ENCODE results near the gene AHNAK.

The AHNAK gene

DNA sequence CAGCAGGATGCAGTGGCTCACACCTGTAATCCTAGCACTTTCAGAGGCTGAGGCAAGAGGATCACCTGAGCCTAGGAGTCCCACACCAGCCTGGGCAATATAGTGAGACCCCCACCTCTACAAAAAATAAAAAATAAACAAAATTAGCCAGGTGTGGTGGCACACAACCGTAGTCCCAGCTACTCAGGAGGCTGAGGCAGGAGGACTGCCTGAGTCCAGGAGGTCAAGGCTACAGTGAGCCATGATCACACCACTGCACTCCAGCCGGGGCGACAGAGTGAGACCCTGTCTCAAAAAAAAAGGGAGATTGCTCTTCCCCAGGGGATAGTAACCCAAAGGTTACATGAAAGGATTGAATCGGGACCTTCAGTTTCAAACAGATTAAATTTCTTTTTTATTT is 54.0 kb downstream of the AHNAK start:
- no peak for DNase-seq

DNA sequence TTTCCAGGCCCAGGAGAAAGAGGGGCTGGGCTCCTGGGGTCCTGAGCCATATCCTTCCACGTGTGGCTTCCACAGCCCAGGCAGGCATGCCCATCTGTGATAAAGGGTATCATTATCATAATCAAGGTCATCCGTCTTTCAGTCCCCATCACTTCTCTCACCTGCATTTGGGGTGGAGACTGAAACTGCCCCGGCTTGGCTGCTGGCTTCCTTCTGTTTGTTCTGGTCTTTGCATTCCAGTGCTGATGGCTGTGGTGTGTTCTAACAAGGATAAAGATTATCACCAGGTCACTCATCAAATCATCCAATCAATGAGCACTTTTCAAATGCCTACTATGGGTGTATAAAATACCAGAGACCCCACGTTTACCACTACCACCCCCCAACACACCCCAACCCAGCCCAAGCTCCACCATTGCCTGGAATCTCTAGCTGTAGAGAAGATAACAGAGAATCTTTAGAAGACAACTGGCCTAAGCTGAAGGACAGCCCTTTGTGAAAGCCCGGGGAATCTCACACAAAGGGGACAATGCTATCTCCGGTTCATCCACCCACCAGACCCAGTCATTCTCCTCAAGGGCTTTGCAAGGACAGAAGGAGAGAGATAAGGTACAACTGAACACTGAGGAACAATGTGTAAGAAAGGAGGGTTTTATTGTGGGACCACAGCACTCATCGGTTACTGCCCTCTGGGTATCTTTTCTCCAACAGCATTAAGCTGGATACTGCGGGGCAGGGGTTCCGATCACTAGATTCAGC is 54.9 kb downstream of the AHNAK start:
- DNase-seq, result no peak

DNA sequence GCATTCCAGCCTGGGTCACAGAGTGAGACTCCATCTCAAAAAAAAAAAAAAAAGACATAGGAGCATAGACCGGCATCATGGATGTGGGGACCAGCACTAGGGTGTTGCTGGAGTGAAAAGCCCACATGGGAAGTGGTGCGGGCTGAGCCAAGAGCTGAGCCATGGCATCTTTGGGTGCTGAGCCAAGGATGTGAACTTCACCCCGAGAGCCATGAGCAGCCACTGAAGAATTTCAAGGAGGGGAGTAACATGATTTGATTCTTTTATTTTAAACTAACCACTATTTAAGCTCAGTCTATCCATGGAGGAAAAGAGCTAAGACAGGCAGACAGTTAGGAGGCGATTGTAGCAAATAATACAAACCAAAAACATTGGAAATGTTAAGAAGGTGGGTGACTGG is 57.4 kb downstream of the AHNAK start:
- DNase-seq, result no peak

DNA sequence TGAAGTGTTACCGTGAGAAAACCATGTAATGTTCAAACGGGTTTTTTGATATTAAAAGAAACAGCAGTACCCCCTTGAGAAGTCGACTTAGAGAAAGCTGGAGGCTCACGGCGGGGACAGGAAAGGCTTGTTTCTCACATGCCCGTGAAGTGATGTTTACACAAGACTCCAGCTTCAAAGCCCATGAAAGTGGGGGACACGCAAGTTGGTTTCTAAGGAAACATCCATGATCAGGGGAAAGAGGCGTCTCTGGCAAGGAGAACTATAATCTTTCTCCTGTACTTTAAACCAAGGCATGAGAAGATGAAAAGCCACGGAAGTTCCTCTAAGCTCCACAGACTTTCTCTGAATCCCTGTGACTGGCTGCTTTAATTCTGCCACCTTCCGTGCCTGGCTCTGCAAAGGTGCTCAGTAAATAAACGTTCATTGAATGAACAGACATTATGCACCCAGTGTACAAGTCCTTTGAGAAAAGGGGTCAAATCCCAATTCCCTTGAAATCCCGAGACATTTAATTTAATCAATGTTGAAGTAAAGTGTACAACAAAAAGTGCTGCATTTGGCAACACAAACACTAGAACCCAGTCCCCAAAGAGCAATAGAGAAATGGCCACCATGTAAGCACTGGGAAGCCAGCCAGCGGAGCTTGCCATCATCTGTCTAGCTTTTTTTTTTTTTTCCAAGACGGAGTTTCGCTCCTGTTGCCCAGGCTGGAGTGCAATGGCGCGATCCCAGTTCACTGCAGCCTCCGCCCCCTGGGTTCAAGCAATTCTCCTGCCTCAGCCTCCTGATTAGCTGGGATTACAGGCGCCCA is 58.7 kb downstream of the AHNAK start:
- no peak for DNase-seq

DNA sequence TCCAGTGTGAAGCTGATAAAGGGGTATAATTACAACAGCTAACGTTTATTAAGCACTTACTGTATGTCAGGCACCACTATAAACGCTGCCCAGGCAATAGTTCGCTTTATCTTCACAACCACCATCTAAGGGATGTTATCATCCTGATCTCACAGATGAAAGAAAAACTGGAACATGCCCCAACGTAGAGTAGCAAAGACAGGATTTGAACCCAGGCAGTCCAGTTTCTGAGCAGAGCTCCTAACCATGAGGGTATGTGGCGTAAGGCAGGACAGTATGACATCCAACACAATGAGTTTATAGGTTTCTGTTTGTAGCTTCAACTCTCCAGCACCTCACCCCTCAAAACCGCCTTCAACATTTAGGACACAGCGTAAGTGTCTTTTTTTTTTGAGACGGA is 59.5 kb downstream of the AHNAK start:
- DNase-seq, result no peak

DNA sequence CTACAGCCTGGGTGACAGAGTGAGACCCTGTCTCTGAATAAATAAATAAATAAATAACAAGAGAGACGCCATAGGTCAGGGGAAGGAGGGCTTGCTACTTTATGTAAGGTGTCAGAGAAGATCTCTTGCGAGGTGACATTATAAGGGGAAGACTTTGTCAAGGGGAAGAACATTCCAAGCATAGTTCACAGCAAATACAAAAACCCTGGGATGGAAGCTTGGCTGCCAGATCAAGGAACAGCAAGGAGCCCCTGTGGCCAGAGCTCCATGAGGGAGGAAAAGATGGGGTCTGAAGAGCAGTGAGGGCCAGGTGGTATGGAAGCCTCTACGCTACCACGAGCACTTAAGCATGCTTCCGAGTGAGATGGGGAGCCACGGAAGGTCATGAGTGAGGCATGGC is 62.3 kb downstream of the AHNAK start:
- DNase-seq, result no peak

DNA sequence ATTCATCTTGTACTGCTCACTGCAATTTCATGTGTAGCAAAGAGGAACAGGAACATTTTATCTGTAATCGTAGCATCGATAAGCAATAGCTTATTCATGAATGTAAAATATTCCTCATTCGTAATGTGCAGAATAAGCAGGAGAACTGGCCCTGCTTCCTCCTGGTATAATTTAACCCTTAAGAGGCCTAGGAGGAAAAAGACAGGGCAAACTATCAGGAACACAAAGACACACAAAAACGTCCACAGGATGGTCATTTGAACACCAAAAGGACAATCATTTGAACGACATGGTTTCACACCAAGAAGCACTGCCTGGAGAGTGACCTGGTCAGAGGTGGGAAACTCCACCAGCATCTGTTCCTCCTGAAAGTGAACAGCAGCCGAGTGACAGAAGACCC is 63.9 kb downstream of the AHNAK start:
- no peak for DNase-seq

DNA sequence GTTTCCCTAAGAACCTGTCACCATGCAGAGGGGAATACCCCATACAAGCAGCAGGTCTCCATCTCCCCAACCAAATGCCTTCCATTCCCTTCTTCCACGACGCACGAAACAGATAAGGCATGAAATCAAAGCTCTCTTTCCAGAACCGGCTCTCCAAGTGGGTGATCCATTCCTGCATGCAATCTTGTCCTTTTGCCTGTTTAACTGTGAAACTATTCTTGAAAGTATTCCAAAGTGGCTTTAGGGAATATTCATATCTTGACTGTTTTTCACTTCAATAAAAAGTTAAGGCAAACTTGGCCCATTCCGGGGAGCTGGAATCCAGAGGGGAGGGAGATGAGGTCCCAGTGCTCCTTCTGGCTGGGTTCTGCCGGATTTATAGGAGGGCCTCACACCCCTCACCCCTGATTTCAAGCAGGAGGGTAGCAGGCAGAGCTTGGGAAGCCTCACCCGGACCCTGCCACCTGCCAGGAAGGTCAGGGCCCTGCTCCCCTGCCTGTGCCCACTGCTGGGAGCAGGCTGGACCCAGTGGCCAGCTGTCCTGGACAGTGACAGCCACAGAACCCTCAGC is 66.9 kb downstream of the AHNAK start:
- no peak for DNase-seq

DNA sequence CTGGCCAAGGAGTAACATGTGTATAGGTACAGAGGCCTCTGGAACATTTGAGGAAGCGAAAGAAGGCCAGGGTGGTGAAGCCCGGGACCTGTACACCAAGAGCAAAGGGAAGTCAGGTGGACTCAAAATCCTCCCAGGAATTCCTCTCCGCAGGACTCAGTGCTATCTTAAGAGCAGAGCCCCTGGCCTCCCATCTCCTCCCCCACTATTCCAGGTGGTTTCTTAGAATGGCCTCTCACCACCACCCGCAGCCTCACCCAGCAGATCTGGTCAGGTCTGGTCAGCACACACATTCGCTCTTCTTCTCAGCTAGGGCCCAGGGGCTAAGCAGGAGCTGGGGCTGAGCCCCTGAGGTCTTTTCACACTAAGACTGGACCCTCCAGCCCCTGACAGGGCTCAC is 68.7 kb downstream of the AHNAK start:
- no peak for DNase-seq

DNA sequence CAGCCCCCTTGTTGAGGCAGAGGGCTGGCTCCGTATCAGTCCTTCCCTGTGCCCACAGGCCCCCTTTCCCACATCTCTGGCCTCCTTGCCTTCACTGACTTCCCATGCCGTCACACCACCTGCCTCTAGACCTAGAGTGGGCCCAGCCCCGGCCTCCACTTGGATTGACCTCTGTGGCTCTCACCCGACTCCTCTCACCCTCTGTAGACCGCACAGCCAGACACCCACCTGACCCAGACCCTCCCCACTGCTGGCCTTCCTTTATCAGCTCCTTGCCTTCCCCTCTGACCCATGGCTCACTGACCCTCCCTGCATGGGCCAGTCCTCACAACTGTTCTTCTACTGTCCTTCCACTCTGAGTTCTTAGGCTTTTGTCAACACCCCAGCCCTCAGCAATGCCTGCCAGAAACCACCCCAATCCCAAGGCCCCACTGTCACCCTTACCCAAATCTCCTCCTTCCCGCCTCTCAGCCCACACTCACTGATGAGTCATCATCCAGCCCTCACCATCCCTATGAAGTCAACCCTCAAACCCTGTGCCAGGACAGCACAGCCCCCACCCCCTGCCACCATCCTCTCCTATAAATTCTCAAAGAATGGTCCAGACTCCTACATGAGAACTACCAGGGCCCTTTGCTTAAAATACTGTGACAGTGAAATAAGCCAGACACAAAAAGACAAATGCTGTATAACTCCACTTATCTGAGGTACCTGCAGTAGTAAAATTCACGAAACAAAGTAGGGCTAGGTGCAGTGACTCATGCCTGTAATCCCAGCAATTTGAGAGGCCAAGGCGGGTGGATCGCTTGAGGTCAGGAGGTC is 74.3 kb downstream of the AHNAK start:
- DNase-seq, result no peak

DNA sequence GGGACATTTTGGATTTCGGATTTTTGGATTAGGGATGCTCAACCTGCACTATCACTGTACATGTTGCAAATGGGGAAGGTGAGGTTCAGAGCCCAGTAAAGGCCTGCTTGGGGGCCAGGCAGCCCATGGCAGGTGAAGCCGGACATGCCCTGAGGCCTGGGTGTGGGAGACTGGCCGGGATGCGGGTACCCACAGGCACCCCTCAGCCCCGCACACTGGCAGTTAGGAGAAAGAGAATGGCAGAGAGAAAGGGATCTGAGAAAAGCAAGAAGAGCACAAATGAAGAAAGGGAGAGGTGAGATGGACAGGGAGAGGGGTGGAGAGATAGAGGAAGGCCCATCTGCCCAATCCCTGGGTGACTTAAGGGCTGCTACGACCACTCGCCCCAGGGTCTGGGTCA is 75.0 kb downstream of the AHNAK start:
- DNase-seq, result no peak

DNA sequence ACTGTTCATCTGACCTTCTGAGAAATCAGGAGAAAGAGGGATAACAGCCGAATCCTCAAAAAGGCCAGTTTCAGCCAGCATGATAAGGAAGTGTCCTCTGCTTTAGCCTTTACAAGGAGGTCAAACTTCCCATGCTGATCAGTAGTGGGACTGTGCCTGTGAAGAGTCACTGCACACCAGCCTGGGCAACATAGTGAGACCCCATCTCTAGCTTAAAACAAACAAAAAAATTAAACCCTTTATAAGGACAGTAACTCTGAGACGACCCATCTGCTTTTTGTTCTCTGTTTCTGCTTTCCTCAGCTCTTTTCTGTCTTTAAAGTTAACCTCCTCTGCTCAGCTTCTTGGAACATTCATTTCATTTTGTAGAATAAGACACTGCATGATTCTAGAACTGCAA is 78.0 kb downstream of the AHNAK start:
- no peak for DNase-seq

DNA sequence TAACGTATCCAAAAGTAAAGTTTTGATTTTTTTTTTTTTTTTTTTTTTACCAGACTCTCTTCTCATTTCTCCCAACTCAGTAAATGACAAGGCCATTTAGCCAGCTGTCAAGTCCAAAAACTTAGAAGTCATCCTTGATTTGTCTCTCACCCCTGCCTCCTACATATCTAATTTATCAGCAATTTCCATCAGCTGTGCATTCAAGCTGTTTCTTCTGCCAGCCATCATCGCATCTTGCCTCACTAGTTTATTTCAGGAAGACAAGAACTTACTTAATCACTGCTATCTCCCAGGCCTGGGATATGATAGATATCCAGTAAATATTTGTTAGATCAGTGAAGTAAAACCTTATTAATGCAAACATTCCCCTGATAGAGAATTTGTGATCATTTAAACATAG is 80.2 kb downstream of the AHNAK start:
- no peak for DNase-seq

DNA sequence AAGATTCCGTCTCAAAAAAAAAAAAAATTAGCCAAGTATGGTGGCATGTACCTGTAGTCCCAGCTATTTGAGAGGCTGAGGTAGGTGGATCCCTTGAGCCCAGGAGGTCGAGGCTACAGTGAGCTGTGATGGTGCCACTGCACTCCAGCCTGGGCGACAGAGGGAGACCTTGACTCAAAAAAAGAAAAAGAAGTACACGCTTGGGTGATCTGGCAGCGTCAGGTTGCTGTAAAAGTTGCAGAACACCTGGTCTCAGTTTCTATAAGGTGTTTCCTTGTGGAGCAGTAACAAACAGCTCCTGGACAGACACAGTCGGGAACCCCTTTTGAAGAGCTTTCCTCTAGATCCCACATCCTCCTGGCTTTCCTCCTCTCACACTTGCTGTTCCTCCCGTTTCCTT is 82.0 kb downstream of the AHNAK start:
- DNase-seq, result no peak

DNA sequence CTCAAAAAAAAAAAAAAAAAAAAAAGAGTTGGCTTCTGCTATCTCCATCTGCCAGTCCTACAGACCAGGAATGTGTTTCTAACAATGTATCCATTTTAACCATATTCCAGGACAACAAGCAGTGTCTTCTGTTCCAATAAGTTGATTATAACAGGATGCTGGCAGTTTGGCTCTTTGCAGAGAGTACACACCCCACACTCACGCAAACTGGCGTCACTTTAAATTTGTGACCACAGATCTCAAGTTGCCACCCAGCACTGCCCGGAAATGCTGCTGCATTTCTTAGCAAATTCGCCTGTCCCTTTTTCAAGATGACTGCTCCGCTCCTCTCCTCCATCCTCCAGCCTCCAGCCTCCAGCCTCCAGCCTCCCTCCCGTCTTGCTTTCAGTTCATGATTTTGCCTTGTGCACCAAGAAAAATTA is 83.5 kb downstream of the AHNAK start:
- DNase-seq, result no peak

DNA sequence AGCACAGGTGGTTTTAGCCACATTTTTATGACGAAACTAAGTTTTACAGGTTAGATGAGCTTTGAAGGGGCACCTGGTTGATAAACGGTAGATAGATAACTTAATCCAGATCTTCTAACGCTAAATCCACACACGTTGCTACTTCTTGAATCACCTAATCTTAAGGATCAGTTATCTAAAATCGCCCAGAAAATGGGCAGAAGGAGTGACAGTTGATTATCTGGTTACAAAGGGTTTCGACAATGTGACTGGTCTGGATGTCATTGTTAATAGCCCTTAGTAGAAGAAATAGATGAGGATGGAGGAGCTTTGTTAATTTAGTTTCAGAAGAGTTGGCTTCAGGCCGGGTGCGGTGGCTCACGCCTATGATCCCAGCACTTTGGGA is 84.1 kb downstream of the AHNAK start:
- DNase-seq, result no peak

DNA sequence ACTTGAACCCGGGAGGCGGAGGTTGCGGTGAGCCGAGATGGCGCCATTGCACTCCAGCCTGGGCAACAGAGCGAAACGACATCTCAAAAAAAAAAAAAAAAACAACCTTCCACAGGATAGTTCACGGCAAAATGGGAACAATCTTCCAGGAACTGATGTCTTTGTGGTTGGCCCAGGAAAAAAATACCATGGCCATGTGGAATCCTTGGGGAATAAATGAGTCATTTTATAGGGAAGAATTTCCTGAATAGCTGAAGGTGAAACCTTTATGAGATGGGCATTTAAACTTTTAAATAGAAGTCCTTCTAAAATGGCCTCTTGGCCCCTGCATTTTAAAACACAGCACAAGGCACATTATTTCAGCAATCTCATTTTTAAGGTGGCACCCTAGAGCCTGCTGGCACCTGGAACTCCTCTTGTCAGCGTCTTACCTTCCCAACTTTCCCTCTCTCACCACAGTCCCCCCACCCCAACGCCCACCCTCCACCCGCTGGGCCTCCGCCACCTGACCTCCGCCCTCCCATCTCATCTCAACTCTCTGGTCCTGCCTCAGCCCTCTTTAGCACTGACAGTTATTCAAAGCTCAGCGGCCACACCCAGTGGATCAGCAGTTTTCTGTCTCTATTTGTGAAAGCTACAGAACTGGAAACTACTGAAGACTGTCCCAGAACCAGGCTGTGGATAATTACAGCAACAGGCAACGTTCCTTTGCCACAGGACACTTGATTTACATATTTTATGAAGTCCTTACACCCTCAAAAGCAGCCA is 84.7 kb downstream of the AHNAK start:
- no peak for DNase-seq

DNA sequence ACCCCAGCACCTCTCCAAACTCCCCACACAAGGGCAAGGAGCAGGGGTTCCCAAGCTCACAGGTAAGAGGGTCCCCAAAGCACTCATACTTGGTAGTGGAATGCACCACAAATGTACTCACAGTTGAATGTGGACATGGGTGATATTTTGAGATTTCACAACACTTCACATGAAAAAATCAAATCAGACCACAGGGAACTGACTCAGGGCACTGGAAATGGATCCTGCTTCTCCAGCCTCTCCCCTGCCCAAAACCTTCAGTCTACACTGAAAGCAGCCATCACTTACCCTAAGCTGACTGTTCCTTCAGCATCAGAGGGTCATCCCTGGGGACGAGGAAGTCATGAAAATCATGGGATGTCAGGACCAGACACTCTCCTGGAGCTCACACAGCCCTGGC is 87.5 kb downstream of the AHNAK start:
- no peak for DNase-seq

DNA sequence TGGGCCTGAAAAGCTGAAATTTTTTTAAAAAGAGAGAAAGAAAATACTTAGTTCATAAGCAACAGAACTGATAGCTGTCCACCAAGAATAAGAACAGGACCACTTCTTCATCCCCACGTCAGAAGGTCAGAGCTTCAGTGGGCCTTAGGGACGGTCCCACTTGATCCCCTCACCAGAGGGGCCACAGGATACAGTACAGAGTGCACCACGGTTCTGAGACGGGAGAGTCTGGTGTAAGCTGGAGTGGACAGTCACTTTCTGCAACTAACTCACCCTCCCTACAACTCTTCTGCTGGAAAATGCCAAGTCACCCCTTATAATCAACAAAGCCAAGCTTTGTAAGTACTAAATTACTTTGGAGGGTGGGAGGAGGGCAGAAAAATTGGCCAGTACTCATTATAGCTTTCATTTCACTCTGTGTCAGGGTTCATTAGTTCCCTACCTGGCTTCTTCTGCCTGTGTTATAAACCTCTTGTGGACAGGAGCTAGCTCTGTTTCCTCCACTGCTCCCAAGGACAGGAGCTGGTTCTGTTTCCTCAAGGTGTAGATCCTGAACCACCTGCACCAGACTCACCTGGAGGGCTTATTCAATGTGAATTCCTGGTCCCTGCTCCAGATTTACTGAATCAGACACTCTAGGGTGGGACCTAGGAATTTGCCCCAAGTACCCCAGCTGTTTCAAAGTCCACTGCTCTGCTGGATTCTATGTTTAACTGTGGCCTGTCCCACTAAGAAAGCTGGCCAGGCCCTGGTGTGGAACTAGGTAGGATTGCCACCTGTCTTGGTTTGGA is 88.2 kb downstream of the AHNAK start:
- DNase-seq, result no peak

DNA sequence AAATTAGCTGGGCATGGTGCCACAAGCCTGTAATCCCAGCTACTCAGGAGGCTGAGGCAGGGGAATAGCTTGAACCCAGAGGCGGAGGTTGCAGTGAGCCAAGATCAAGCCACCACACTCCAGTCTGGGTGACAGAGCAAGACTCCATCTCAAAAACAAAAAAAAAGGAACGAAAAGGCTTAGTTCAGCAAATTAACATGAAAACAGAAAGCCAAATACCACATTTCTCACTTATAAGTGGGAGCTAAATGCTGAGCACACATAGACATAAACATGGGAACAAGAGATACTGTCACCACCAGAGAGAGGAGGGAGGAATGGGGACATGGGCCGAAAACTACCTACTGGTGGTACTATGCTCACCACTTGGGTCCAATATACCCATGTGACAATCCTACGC is 89.1 kb downstream of the AHNAK start:
- DNase-seq, result no peak

DNA sequence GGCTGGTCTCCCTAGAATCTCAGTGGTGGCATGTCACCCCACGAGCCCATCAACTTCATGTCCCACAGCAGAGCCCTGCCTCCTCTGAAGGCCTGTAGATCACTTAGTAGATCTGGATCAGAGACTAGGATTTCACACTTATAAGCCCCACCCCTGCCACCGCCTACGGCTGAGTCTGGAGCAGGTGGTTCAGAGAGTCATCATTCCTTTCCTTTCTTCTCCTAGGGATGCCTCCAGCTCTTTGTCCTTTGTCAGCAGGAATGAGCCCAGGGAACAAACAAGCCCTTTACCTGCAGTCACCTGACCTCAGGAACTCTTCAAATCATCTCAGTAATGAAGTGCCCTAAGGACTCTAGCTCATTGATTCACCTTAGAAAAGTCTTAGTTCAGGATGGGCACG is 90.0 kb downstream of the AHNAK start:
- DNase-seq, result no peak

All from activated naive CD4-positive, alpha-beta T cell (primary cell).